IMR-90 (cell line): ENCODE measurements around the gene TBATA. TPM values are rescaled to one million over a fixed set of nuclear protein-coding genes. Genes with fewer than 3 reads are reported as not detected.

Source experiments
- ATAC-seq: fragments of 200-7000 bp; cut with Tn5 transposase; 2 replicates; pipeline ENCODE4 v1.9.1; 2020; ENCODE audit warnings: low read depth, mild to moderate bottlenecking, moderate library complexity
- BruUV-seq: library from RNA; stranded (reverse); fragments of 400-500 nt; replicated peaks from 2 replicates; lab custom pipeline; 2021; lab: Mats Ljungman, UMichigan
- CTCF ChIA-PET: fragments of 300-600 bp; formaldehyde crosslinking; extraction: SDS; loops from one replicate; lab custom pipeline; 2021; ENCODE audit warnings: antibody characterized with exemption; lab: Yijun Ruan, JAX
- POLR2A ChIA-PET: fragments of 300-600 bp; sonication (Branson Sonifier 250); formaldehyde crosslinking; loops from one replicate; lab custom pipeline; 2022; ENCODE audit warnings: antibody characterized with exemption; ENCODE audit not compliant: unreplicated experiment; lab: Charles Lee
- DNase-seq: peaks from one replicate; pipeline ENCODE4 v3.0.0; 2013
- H2AFZ ChIP-seq: replicated peaks from 2 replicates; pipeline ENCODE3; 2013; ENCODE audit warnings: low read length, mild to moderate bottlenecking; ENCODE audit not compliant: poor library complexity
- H2AK5ac ChIP-seq: 2 replicates; pipeline ENCODE4 v1.6.1; 2013; ENCODE audit warnings: low read depth, low read length, inconsistent platforms
- H2AK9ac ChIP-seq: replicated peaks from 2 replicates; pipeline ENCODE3; 2013; ENCODE audit warnings: mild to moderate bottlenecking, low read depth, low read length, moderate library complexity; ENCODE audit not compliant: poor library complexity
- H2BK120ac ChIP-seq: 2 replicates; pipeline ENCODE4 v1.6.1; 2013; ENCODE audit warnings: low read depth, low read length, inconsistent platforms
- H2BK15ac ChIP-seq: 3 replicates; pipeline ENCODE4 v1.6.1; 2013; ENCODE audit warnings: low read depth, low read length, inconsistent platforms
- H2BK20ac ChIP-seq: 2 replicates; pipeline ENCODE4 v1.6.1; 2013; ENCODE audit warnings: low read depth, mild to moderate bottlenecking, inconsistent platforms, low read length, moderate library complexity
- H2BK5ac ChIP-seq: 2 replicates; pipeline ENCODE4 v1.6.1; 2013; ENCODE audit warnings: mild to moderate bottlenecking, low read depth, low read length, inconsistent platforms; ENCODE audit not compliant: poor library complexity, severe bottlenecking
- H3K14ac ChIP-seq: replicated peaks from 2 replicates; pipeline ENCODE4 v1.6.1; 2013; ENCODE audit warnings: low read depth, low read length, inconsistent platforms
- H3K18ac ChIP-seq: 2 replicates; pipeline ENCODE4 v1.6.1; 2013; ENCODE audit warnings: low read depth, low read length, control low read depth
- H3K23ac ChIP-seq: 2 replicates; pipeline ENCODE4 v1.6.1; 2013; ENCODE audit warnings: low read depth, low read length, inconsistent platforms
- H3K27ac ChIP-seq: 2 replicates; pipeline ENCODE4 v1.5.1; 2013; ENCODE audit warnings: mild to moderate bottlenecking, control low read depth, low read length; ENCODE audit not compliant: insufficient read depth
- H3K27me3 ChIP-seq: 2 replicates; pipeline ENCODE4 v1.6.1; 2013; ENCODE audit warnings: low read length; ENCODE audit not compliant: control insufficient read depth, insufficient read depth
- H3K36me3 ChIP-seq: 2 replicates; pipeline ENCODE4 v1.6.1; 2013; ENCODE audit warnings: low read length, mixed read lengths; ENCODE audit not compliant: control insufficient read depth, insufficient read depth
- H3K4ac ChIP-seq: 2 replicates; pipeline ENCODE4 v1.6.1; 2013; ENCODE audit warnings: low read depth, low read length, inconsistent platforms
- H3K4me1 ChIP-seq: 2 replicates; pipeline ENCODE4 v1.6.1; 2013; ENCODE audit warnings: low read length, mixed read lengths; ENCODE audit not compliant: control insufficient read depth, insufficient read depth
- H3K4me2 ChIP-seq: 2 replicates; pipeline ENCODE4 v1.6.1; 2013; ENCODE audit warnings: low read depth, mild to moderate bottlenecking, control low read depth, low read length, moderate library complexity
- H3K4me3 ChIP-seq: 2 replicates; pipeline ENCODE4 v1.5.1; 2013; ENCODE audit warnings: low read depth, mild to moderate bottlenecking, control low read depth, low read length, moderate library complexity; ENCODE audit not compliant: insufficient read depth
- H3K56ac ChIP-seq: 2 replicates; pipeline ENCODE4 v1.6.1; 2013; ENCODE audit warnings: low read length, inconsistent platforms; ENCODE audit not compliant: insufficient read depth; ENCODE audit errors: extremely low read depth
- H3K79me1 ChIP-seq, 2 experiments: 2 replicates each; pipeline ENCODE4 v1.6.1; 2013; ENCODE audit warnings: low read length in 2 of 2, inconsistent platforms in 1 of 2, low read depth in 1 of 2
- H3K9ac ChIP-seq: 2 replicates; pipeline ENCODE4 v1.6.1; 2013; ENCODE audit warnings: low read depth, low read length, control low read depth
- H3K9me1 ChIP-seq: 2 replicates; pipeline ENCODE4 v1.6.1; 2013; ENCODE audit warnings: low read length, inconsistent platforms; ENCODE audit not compliant: insufficient read depth
- H3K9me3 ChIP-seq: 2 replicates; pipeline ENCODE4 v1.6.1; 2013; ENCODE audit warnings: low read length; ENCODE audit not compliant: control insufficient read depth, insufficient read depth
- H4K20me1 ChIP-seq: 2 replicates; pipeline ENCODE4 v1.6.1; 2013; ENCODE audit warnings: low read length, inconsistent platforms; ENCODE audit not compliant: insufficient read depth
- H4K5ac ChIP-seq: 2 replicates; pipeline ENCODE4 v1.6.1; 2013; ENCODE audit warnings: mild to moderate bottlenecking, low read depth, low read length, control low read depth
- H4K8ac ChIP-seq, 2 experiments: 2 replicates each; pipeline ENCODE4 v1.6.1; 2013; ENCODE audit warnings: low read depth in 2 of 2, low read length in 2 of 2, control low read depth in 1 of 2, inconsistent platforms in 1 of 2
- H4K91ac ChIP-seq: 2 replicates; pipeline ENCODE4 v1.6.1; 2013; ENCODE audit warnings: low read depth, low read length, inconsistent platforms; ENCODE audit not compliant: insufficient read depth
- BHLHE40 ChIP-seq: fragments of 150-350 bp; IDR thresholded peaks from 2 replicates; pipeline ENCODE4 v1.6.1; 2016; ENCODE audit warnings: mild to moderate bottlenecking, low read depth, low read length
- CEBPB ChIP-seq: IDR thresholded peaks from 2 replicates; pipeline ENCODE4 v1.6.1; 2012; ENCODE audit warnings: low read depth, low read length, improper control_type of control experiment
- CHD1 ChIP-seq: IDR thresholded peaks from 2 replicates; pipeline ENCODE4 v1.6.1; 2012; ENCODE audit warnings: low read depth, low read length, improper control_type of control experiment
- CTCF ChIP-seq: conservative IDR thresholded peaks from 2 replicates; pipeline ENCODE4 v1.5.1; 2012; ENCODE audit warnings: mild to moderate bottlenecking, low read depth, low read length, improper control_type of control experiment
- FOS ChIP-seq: fragments of 150-350 bp; IDR thresholded peaks from 2 replicates; pipeline ENCODE4 v1.6.1; 2016; ENCODE audit warnings: low read depth, low read length
- MAFK ChIP-seq: IDR thresholded peaks from 2 replicates; pipeline ENCODE4 v1.6.1; 2012; ENCODE audit warnings: low read depth, low read length, improper control_type of control experiment
- MAZ ChIP-seq: IDR thresholded peaks from 2 replicates; pipeline ENCODE4 v1.6.1; 2012; ENCODE audit warnings: low read depth, mild to moderate bottlenecking, low read length, improper control_type of control experiment, moderate library complexity, borderline replicate concordance
- MXI1 ChIP-seq: IDR thresholded peaks from 2 replicates; pipeline ENCODE4 v1.6.1; 2012; ENCODE audit warnings: low read depth, mild to moderate bottlenecking, low read length, moderate library complexity, borderline replicate concordance
- NFE2L2 ChIP-seq: fragments of 150-350 bp; IDR thresholded peaks from 2 replicates; pipeline ENCODE4 v1.6.1; 2016; ENCODE audit warnings: low read depth, mild to moderate bottlenecking, low read length
- POLR2A ChIP-seq: IDR thresholded peaks from 2 replicates; pipeline ENCODE4 v1.6.1; 2012; ENCODE audit warnings: mild to moderate bottlenecking, low read depth, low read length
- RAD21 ChIP-seq: IDR thresholded peaks from 2 replicates; pipeline ENCODE4 v1.6.1; 2012; ENCODE audit warnings: low read length, improper control_type of control experiment
- RCOR1 ChIP-seq: IDR thresholded peaks from 2 replicates; pipeline ENCODE4 v1.6.1; 2012; ENCODE audit warnings: mild to moderate bottlenecking, low read length, improper control_type of control experiment; ENCODE audit not compliant: insufficient replicate concordance
- RFX5 ChIP-seq: IDR thresholded peaks from 2 replicates; pipeline ENCODE4 v1.8.0; 2012; ENCODE audit warnings: low read depth, mild to moderate bottlenecking, low read length, moderate library complexity
- SMC3 ChIP-seq: fragments of 150-350 bp; IDR thresholded peaks from 2 replicates; pipeline ENCODE4 v1.6.1; 2016; ENCODE audit warnings: low read depth, mild to moderate bottlenecking, antibody characterized with exemption, low read length, moderate library complexity
- WGBS, 2 experiments: methylation state at CpG; one replicate each; pipeline versions ENCODE4 v1.1.5 to v1.1.7; 2013; ENCODE audit warnings: missing lambda C conversion rate in 2 of 2; ENCODE audit not compliant: insufficient read length in 1 of 2; ENCODE audit errors: extremely low coverage in 2 of 2; 5-methylcytosine and 5-hydroxymethylcytosine counted together
- dilution Hi-C: fragments of 300-500 bp; cut with HindIII; formaldehyde crosslinking; loops from one replicate; pipeline ENCODE4 v1.14.3; 2018; ENCODE audit warnings: low sequenced_read_pairs; ENCODE audit not compliant: unreplicated experiment
- in situ Hi-C: fragments of 300-500 bp; cut with MboI; formaldehyde crosslinking; loops from 3 replicates; pipeline ENCODE4 v1.14.3; 2019; ENCODE audit warnings: low sequenced_read_pairs, inconsistent platforms, mixed read lengths
- intact Hi-C: fragments of 100-400 bp; cut with micrococcal nuclease; formaldehyde crosslinking; loops from 2 replicates; pipeline ENCODE4 v1.10.0; 2022
- polyA plus RNA-seq, 3 experiments: library from polyadenylated mRNA; depleted of rRNA; stranded (reverse); fragments of >200 nt; gene quantifications; 2 replicates each; pipeline ENCODE4 v1.2.3, GENCODE V29; 2012; ENCODE audit warnings: low replicate concordance in 1 of 3
- total RNA-seq: library from RNA; depleted of rRNA; stranded (reverse); fragments of >200 nt; gene quantifications from 2 replicates; pipeline ENCODE4 v1.2.3, GENCODE V29; 2012
- TF ChIP-seq, protein P1 (sequence below): fragments of 150-350 bp; IDR thresholded peaks from 2 replicates; pipeline ENCODE4 v1.6.1; 2016; ENCODE audit warnings: low read depth, mild to moderate bottlenecking, low read length, moderate library complexity, borderline replicate concordance
- TF ChIP-seq, protein P2 (sequence below): fragments of 150-350 bp; IDR thresholded peaks from 2 replicates; pipeline ENCODE4 v1.6.1; 2017; ENCODE audit warnings: mild to moderate bottlenecking, antibody characterized with exemption, low read length, low read depth

The TBATA gene
- total and polyA plus RNA-seq, 2 of the 4 experiments (the other 2 are of a cell fraction) = not detected

- H3K4me2 ChIP-seq = no peak overlapping the region
- DNase-seq = no peak
- no peak overlapping the region for H2AFZ ChIP-seq
- ChIA-PET POLR2A (no interaction called here), CTCF (no interaction called here)
- no peak overlapping the region for H3K4me3 ChIP-seq
- H2BK5ac ChIP-seq = no peak overlapping the region
- H3K18ac ChIP-seq = no peak overlapping the region
- no peak overlapping the region for H3K14ac ChIP-seq
- no peaks in the 10 kb centered on the region for H3K4me1 ChIP-seq
- dilution Hi-C loops = no loop called here
- H4K20me1 ChIP-seq = no peaks in the 10 kb centered on the region
- no peak overlapping the region for H3K27ac ChIP-seq
- 100% methylated on average over 2 of the region's 10 CpGs; no CpG with 5 or more reads in 1 of the 2 experiments for WGBS, 2 experiments
- ATAC-seq = no peak
- H3K56ac ChIP-seq = no peak overlapping the region
- no peak overlapping the region for H2BK20ac ChIP-seq
- no peaks in the 10 kb centered on the region for H3K9me1 ChIP-seq
- no peaks in the 10 kb centered on the region for H3K36me3 ChIP-seq
- H3K9me3 ChIP-seq = no peaks in the 10 kb centered on the region
- H3K9ac ChIP-seq = no peak overlapping the region
- H3K79me1 ChIP-seq = no peaks in the 10 kb centered on the region
- H3K27me3 ChIP-seq = peaks cover 7% of the 10 kb centered on the region
- no peak overlapping the region for H3K23ac ChIP-seq
- no peak overlapping the region for H2BK120ac ChIP-seq
- H3K4ac ChIP-seq = no peak overlapping the region
- H4K91ac ChIP-seq = no peak overlapping the region
- in situ Hi-C loops = no loop called here
- intact Hi-C loops = no loop called here
- no peak overlapping the region for H2AK9ac ChIP-seq
- no peak overlapping the region for H4K5ac ChIP-seq
- no peak for TF ChIP-seq MAZ
- no peak for TF ChIP-seq SMC3
- no peak for TF ChIP-seq RFX5
- TF ChIP-seq CTCF = no peak
- TF ChIP-seq CHD1 = no peak
- no peak for TF ChIP-seq FOS
- TF ChIP-seq MXI1 = no peak
- no peak for TF ChIP-seq RCOR1
- TF ChIP-seq CEBPB = no peak
- TF ChIP-seq, protein P1, sequence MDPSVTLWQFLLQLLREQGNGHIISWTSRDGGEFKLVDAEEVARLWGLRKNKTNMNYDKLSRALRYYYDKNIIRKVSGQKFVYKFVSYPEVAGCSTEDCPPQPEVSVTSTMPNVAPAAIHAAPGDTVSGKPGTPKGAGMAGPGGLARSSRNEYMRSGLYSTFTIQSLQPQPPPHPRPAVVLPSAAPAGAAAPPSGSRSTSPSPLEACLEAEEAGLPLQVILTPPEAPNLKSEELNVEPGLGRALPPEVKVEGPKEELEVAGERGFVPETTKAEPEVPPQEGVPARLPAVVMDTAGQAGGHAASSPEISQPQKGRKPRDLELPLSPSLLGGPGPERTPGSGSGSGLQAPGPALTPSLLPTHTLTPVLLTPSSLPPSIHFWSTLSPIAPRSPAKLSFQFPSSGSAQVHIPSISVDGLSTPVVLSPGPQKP = no peak
- no peak for TF ChIP-seq POLR2A
- TF ChIP-seq MAFK = no peak
- TF ChIP-seq RAD21 = no peak
- TF ChIP-seq, protein P2, sequence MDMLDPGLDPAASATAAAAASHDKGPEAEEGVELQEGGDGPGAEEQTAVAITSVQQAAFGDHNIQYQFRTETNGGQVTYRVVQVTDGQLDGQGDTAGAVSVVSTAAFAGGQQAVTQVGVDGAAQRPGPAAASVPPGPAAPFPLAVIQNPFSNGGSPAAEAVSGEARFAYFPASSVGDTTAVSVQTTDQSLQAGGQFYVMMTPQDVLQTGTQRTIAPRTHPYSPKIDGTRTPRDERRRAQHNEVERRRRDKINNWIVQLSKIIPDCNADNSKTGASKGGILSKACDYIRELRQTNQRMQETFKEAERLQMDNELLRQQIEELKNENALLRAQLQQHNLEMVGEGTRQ = no peak
- no peak for TF ChIP-seq BHLHE40
- no peak for TF ChIP-seq NFE2L2
- H2AK5ac ChIP-seq = no peak overlapping the region
- no peak overlapping the region for H2BK15ac ChIP-seq
- no TSS peak for BruUV-seq
- H4K8ac ChIP-seq = no peak overlapping the region
Measured at GRCh38 chr10:70753026-70753663, 32.0 kb downstream of the TBATA start.
